ENCODE measurements around the gene RERE.

Gene RERE

DNA sequence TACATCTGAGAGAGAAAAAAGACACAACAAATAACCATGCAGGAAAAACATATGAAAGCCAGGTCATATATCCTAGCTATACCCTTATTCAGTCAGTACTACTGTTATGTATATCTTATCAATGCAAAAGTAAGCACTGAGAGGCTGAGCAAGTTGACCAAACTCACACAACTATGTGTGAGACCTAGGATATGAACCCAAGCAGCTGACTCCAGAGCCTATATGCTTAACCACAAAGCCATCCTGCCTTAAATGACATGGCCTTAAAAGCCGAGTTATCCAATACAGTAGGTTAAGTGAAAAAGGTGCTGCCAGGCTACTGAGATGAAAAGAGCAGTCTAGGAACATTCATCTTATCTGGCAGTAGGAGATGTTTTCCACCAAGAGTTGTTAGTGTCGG lies 151.6 kb downstream of the RERE start:
- DNase-seq (ENCODE audit: low read depth in 2 of 2): no peak

DNA sequence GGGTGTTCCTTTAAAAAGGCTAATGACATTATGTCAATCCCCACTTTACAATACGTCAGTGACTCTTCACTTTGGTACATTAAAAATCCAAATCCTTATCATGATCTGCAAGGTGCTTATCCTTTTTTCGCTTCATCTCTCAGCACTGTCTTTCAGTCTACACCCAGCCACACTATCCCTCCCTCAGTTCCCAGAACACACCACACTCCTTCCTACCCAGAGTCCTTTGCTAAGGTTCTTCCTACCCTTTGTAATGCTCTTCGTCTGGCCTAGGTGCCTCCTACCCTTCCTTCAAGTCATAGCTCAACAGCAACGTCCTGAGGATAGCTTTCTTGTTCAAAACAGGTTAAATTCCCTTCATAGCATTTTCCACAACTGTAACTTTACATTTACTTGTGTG lies 152.6 kb downstream of the RERE start:
- DNase-seq (ENCODE audit: low read depth in 2 of 2): no peak

DNA sequence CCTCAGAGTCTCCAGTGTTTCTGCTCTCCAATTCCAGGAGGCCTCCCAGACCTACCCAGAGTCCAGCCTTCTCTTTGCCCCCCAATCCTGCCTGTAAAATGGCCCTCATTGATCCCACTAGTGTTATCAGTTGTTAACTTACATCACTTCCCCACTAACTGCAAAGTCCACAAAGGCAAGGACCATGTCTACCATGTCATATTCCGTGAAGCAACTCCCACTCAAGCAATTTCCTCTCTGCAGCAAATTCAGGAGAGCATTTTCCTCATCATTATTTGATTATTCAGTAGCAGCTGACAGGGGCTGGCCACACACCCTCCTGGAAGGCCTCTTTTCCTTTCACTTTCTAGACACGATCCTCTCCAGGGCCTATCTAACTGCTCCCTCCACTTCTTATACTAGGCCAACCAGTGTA lies 153.5 kb downstream of the RERE start:
- DNase-seq (ENCODE audit: low read depth in 2 of 2): no peak

DNA sequence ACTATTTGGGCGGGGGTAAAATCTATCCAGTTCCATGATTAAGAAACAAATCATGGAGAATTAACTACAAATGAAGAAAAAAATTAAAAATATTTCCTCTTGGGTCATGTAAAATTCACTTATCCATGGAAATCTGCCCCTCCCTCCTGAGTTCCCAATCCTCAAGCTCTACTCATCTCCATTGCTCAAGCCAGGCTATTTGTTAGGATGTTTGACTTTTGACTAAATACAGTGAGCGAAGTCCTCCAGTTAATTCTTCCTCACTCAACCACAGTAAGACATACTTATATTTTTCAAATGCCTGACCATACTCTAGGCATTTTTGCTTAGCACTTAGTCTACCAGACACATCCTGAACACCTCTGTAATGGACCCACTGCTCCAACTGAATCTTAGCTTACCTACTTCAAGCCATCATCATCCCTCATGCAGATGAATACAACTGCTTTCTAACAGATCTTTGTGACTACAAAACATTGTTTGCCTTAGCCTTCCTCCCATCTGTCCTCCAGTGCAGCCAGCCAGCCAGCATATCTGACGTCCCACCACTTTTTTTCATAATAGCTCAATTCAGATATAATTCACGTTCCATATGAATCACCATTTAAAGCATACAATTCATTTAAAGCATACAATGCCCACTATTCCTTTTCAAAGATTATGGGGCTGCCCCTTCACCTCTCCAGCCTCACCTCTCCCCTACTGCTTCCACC lies 154.2 kb downstream of the RERE start:
- DNase-seq (ENCODE audit: low read depth in 2 of 2): no peak

DNA sequence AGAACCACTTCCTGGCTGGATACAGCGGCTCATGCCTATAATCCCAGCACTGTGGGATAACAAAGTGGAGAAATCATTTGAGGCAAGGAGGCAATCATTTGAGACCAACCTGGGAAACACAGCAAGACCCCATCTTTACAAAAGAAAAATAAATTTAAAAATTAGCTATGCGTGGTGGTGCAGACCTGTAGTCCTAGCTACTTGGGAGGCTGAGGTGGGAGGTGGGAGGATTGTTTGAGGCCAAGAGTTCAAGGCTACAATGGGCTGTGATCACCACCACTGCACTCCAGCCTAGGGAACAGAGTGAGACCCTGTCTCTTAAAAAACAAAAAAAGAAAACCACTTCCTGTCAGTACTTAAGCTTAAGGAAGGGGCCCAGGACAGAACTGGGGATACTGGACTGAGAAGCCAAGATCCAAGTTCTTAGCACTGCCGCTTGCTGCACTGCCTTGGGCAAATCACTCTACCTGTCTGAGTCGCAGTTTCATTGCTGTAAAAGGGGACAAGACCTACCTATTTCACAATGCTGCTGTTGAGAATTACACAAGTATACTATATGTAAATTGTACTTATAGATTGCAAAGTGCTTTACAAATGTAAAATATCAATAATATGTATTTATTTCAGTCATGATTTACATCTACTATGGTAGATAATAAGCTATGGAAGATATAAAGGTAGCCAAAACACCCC lies 154.9 kb downstream of the RERE start:
- DNase-seq (ENCODE audit: low read depth in 2 of 2): no peak

DNA sequence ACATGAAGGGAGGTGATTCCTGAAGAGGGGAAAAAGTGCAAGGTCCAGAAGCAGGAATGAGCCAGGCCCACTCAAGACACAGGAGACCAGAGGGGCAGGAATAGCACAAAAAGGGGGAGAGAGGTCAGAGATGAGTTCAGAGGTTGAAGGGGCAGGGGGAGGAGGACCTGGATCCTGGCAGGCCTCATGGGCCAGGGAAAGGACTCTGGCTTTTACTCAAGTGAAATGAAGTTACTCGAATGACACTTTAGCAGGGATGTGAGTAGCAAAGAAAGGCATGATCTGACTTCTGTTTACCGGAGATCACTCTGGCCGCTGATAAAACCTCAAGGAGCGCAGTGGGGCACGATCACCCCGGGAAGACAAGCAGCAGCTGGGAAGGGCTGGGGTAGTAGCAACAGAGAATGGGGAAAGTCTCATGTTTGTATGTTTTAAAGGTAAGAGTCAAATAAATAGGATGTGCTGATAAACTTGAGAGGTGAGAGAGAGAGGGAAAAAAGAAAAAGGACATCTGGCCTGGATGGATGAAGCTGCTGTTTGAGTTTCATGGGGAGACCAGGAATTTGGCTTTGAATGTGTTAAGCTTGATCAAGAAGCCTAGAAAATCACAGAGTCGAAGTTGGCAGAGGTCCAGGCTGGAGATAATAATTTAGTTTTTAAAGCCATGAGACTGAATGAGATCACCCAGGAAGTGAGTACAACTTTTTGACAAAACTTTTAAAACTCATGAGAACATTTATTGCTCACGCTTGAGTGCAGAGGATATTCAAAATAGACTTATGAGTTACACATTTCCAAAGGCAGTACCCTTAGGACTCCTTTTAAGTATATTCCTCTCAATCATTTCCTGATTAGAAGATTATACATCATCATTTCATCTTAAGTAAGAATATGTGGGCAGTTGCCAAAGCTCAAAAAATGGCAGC lies 156.0 kb downstream of the RERE start:
- DNase-seq (ENCODE audit: low read depth in 2 of 2): peak; percentile 64 to 70

DNA sequence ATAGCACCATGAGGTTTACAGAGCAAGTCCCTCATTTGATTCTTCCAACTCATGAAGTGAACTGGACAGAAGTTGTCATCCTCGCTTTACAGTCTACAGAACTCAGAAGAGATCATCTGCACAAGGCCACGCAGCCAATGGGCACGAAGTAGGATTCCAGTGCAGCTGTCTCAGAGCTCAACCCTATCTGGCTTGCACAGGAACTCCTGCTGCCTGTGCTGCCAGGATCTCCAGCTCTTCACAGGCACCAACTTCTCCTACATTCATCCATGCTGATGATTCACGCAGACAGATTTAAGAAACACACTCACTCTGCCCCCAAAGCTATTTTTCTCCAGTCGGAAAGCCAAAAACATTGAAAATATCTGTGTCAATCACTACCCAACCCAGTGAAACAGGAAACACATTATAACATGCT lies 157.0 kb downstream of the RERE start:
- DNase-seq (ENCODE audit: low read depth in 2 of 2): peak; percentile 73 to 76

DNA sequence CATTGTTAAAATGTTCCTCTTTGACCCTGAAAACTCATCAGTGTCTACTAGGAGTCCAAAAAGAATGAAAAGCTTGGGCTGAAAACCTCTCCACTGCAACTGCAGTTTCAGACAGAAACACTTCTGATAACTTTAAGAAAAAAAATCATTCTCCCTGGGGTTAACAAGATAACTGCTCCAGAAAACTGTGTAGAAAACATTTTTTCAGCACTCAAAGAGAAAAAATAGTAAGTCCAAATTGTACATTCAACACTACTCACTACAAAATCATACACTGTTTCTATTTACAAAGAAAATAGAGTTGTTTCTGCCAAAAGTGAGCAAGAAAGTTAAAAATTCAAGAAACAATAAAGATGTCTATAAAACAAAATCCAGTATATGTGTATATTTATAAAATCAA lies 157.8 kb downstream of the RERE start:
- no peak for DNase-seq (ENCODE audit: low read depth in 2 of 2)

DNA sequence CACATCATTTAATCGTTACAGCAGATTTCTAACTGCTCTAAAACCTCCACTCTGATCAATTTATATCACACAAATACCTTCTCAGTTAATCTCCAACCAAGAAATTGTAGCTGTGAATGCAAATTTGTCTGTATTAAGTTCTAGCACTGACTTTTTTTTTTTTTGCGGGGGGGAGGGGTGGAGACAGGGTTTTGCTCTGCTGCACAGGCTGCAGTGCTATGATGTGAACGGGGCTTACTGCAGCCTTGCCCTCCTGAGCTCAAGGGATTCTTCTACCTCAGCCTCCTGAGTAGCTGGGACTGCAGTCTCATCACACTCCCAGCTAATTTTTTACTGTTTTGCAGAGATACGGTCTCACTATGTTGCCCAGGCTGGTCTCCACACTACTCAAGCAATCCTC lies 163.6 kb downstream of the RERE start:
- DNase-seq (ENCODE audit: low read depth in 2 of 2): no peak

DNA sequence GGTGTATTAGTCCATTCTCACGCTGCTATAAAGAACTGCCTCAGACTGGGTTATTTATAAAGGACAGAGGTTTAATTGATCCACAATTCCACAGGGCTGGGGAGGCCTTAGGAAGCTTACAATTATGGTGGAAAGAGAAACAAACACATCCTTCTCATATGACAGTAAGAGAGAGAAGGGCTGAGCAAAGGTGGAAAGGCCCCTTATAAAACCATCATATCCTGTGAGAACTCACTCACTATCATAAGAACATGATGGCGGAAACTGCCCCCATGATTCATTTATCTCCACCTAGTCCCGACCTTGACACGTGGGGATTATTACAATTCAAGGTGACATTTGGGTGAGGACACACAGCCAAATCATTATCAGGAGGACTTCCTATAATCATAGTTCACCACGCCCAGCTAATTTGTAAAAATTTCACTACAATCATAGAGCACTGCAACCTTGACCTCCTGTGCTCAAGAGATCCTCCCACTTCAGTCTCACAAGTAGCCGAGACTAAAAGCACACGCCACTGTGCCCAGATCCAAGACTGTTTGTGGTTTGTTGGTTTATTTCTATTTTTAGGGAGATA lies 164.9 kb downstream of the RERE start:
- no peak for DNase-seq (ENCODE audit: low read depth in 2 of 2)

DNA sequence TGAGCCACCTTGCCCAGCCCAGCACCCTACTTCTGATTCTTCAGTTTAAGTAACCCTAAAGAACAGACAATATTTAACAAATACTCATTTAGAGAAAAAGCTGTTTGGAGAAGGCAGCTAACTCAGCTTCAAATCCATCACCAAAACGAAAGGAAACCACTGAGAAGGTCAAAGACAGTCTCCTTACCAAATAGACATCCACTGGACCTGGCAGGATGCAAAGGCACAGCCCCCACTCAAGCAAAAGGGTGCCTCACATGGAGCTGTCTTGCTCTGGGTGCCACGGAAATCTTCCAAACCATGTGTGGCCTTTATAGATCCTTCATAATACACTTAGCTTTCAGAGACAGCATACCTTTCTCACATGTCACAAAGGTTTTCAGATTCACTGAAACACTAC lies 165.5 kb downstream of the RERE start:
- DNase-seq (ENCODE audit: low read depth in 2 of 2): no peak

DNA sequence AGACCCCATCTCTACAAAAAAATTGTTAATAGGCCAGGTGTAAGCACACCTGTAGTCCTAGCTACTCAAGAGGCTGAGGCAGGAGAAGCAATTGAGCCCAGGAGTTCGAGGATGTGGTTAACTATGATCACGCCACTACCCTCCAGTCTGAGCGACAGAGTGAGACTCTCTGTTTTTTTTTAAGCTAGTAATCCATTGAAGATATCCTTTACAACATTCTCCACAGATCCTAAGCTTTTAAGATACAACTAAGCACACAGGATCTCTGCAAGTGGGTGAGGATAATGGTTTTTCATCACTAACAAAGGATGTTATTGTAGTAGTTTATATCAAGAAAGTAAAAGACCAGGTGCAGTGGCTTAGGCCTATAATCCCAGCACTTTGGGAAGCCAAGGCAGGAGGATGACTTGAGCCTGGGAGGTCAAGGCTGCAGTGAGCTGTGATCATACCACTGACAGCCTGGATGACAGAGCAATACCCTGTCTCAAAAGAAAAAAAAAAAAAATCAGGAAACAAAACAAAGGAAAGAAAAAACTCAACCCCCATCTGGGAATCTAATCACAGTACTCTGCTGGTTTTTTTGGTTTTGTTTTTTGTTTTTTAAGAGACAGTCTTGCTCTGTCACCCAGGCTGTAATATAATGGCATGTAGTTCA lies 166.1 kb downstream of the RERE start:
- no peak for DNase-seq (ENCODE audit: low read depth in 2 of 2)

DNA sequence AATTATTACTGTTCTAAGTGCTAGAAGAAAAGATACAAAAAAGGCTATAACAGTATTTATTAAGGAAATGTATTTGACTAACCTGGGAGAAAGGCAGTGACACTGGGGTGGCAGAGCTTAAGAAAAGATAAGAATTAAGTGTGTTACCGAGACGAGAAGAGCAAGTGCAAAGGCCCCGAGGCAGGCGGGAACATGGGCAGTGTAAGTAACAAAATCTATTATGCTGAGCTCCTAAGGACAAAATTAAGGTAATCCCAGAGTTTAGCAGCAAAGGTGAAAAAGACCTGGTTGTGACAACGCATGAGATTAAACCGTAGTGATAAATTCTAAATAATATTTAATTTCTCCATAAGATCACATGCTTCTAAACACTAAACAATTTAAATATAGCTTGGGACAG lies 167.6 kb downstream of the RERE start:
- DNase-seq (ENCODE audit: low read depth in 2 of 2): no peak

DNA sequence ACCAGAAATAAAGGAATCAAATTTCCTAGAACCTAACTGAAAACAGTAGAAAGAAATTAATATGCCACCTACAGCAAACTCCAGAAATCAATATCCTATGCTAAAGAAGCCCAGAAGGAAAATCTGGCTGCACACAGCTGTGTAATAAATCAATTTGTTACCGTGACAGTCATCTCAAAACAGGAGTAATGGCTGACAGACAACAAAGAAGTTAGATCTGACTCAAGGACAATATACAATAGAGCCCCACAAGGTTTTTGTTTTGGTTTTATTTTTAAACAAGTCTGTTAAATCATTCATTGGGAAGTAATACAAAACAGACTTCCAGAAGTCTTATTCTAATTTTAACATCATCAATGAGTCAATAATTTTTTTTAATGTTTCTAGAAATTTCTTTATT lies 168.4 kb downstream of the RERE start:
- no peak for DNase-seq (ENCODE audit: low read depth in 2 of 2)

DNA sequence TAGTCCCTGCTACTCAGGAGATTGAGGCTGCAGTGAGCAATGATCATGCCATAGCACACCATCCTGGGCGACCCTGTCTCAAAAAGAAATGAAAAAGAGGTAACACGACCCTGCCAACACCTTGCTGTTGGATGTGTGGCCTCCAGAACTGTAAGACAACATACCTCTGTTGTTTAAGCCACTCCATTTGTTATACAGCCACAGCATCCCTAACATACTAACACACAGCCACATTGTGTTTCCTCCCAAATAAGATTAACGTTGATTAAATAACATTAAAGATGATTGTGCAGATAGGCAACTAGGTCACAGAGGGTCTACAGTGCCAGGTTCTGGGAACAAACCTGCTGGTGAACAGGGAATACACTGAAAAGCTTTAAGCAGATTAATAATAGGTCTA lies 170.4 kb downstream of the RERE start:
- DNase-seq (ENCODE audit: low read depth in 2 of 2): no peak

DNA sequence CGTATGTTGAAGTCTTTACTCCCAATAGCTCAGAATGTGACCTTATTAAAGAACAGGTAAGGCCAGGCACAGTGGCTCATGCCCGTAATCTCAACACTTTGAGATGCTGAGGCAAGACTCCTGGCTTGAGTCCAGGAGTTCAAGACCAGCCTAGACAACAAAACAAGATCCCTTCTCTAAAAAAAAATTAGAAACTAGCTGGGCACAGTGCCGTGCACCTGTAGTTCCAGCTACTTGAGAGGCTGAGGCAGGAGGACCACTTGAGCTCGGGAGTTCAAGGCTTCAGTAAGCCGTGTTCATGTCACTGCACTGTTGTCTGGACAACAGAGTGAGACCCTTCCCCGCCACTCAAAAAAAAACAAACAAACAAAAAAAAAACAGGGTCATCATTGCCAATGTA lies 171.3 kb downstream of the RERE start:
- no peak for DNase-seq (ENCODE audit: low read depth in 2 of 2)

DNA sequence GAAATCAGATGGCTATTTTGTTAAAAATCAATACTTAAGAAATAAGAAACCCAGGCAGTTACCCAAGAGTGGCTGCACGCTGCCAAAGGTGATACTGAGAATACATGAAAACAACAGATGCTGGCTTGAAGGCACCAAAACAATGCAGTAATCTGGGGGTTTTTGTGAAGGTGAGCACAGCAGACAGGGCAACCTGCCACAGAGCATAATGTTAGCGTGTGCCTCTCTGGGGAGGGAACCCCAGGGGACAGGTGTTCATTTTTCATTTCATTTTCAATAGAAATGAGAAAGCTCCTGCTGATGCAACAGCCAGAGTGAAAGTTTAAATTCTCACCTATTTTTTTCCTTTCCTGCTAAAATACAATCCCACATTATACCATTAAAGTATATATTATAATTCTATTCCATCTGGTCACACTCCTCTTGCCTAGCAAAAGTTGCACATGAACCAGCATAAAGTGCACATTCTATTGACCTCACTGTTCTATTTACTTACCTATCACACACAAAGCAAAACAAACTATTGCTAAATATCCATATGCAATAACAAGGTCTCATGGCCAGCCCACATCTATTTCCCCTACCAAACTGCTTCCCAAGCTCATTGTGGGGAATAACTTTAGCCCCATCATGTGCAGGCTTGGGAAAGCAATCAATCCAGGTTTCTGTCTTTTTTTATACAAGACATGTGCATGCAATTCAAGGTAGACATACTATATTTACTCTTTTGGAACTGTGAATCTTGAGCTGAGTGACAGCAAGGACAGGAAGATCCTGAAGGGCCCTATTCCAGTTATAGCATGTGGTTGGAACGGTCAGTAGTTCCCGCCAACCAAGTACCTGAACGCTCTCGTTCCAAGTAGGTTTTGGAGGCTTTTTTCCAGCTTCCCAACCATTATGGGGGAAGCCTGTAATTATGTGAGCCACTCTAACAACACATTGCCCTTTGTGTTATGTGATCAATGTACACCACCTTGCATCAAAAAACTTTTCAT lies 173.6 kb downstream of the RERE start:
- no peak for DNase-seq (ENCODE audit: low read depth in 2 of 2)

DNA sequence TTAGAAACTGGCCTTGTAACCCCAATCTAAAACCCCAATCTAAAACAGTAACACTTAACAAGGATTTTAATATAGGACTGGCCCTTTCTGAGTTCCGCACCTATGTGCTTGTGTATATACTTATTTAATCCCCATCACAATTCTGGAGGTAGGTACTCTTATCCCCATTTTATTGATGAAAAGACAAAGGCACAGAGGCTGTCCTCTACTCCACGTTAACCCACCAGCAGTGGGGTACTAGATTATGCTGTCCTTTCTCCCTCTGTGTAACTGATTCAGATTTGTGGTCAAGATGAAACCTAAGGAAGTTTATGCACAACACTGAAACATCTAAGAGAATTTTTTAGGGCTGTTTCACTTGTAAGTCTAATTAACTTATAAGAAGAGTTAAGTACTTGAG lies 175.3 kb downstream of the RERE start:
- DNase-seq (ENCODE audit: low read depth in 2 of 2): no peak

DNA sequence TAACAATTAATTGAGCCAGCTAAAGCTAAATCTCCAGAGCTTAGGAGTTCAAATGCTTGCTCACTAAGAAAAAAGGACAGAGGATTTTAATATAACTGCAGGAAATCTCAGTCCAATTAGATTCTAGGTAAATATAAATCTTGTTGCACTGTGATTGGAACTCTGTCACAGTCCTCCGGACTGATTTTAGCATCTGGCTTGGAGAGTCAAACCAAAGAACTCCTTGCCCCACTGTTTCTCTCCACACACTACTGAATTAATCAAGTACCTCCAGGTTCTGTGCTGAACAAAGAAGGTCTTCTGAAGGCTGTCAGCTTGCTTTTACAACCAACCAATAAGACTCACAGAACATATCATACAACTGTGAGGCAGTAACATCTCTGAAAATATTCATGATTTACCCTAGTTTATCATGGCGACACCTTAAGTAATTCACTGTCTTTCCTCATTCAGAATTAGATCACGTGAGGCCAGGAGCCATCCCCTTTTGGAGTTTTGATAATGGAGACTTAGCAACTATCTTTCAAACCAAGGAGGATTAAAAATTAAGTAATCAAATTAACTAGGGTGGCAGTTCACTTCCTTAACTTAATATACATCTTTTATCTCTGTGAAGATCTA lies 176.0 kb downstream of the RERE start:
- no peak for DNase-seq (ENCODE audit: low read depth in 2 of 2)

DNA sequence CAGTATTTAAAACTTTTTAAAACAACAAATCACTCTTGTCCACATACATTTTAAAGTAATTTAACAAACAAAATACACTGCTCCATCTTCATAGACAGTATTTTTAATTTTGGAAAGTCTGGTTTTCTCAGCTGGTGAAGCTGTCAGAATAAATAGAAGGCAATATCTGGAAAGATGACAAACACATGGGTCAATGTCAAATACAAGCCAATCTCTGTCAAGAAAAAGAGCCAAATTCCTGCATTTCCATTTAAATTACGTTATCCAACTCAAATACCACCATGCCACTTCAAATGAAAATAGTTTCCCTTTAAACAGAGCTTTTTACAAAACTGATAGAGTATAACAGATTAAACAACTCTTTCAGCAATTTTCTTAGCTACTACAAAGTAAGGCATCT lies 176.5 kb downstream of the RERE start:
- DNase-seq (ENCODE audit: low read depth in 2 of 2): no peak
